Measurements from ENCODE around the gene RNF133.
"Not testable (repeated sequence)": the region's sequence is repeated elsewhere in the genome, so short reads cannot be mapped to it uniquely, and the experiment has no call there.

The RNF133 gene

DNA sequence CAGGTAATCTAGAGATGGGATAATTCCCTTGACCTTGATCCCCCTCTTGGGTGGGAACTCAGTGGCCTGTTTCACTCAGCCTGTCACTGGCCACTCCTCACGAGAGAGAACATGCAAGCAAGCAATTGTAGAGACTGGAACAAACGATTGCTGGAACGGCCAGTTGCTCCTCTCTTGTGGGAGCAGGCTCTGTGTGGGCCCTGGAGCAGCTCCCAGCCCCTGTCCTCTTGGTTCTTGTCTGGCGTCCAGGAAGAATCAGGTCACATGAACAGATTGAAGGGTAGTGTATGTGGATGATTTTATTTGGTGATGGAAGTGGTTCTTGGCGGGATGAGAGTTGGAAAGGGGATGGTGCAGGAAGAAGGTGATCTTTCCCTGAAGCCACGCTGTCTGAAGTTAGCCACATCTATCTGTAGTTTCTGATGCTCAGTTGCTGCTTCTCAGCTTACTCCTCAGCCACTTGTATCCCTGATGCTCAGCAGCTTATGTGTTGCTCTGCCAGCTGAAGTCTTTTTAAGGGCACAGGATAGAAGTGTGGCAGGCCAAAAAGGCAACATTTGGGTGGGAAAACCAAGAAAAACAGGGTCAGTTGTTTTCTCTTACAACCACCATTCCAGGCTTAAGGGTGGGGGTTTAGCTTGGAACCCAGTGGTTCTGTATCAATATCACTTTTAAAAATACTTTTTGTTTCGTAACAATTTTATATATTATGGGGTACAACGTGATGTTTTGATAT, 15.9 kb downstream of the RNF133 start:
- TF ChIP-seq, protein P1, sequence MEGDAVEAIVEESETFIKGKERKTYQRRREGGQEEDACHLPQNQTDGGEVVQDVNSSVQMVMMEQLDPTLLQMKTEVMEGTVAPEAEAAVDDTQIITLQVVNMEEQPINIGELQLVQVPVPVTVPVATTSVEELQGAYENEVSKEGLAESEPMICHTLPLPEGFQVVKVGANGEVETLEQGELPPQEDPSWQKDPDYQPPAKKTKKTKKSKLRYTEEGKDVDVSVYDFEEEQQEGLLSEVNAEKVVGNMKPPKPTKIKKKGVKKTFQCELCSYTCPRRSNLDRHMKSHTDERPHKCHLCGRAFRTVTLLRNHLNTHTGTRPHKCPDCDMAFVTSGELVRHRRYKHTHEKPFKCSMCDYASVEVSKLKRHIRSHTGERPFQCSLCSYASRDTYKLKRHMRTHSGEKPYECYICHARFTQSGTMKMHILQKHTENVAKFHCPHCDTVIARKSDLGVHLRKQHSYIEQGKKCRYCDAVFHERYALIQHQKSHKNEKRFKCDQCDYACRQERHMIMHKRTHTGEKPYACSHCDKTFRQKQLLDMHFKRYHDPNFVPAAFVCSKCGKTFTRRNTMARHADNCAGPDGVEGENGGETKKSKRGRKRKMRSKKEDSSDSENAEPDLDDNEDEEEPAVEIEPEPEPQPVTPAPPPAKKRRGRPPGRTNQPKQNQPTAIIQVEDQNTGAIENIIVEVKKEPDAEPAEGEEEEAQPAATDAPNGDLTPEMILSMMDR (IDR thresholded peaks at IDR 0.05; ENCODE audit: insufficient read depth, low read depth, low read length, missing control alignments): no peak
- H3K4me3 ChIP-seq (ENCODE audit: low read depth, low read length): no peak overlapping the region

DNA sequence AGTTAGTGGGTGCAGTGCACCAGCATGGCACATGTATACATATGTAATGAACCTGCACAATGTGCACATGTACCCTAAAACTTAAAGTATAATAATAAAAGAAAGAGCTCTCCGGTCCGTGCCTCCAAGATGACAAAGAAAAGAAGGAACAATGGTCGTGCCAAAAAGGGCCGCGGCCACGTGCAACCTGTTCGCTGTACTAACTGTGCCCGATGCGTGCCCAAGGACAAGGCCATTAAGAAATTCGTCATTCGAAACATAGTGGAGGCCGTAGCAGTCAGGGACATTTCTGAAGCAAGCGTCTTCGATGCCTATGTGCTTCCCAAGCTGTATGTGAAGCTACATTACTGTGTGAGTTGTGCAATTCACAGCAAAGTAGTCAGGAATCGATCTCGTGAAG, 17.7 kb downstream of the RNF133 start:
- H3K4me3 ChIP-seq (ENCODE audit: low read depth, low read length); DNase-seq (ENCODE audit: low read depth): not testable (repeated sequence)

More for the DNA sequence above, 15.9 kb downstream of the RNF133 start:
- DNase-seq (ENCODE audit: low read depth): no peak

DNA sequence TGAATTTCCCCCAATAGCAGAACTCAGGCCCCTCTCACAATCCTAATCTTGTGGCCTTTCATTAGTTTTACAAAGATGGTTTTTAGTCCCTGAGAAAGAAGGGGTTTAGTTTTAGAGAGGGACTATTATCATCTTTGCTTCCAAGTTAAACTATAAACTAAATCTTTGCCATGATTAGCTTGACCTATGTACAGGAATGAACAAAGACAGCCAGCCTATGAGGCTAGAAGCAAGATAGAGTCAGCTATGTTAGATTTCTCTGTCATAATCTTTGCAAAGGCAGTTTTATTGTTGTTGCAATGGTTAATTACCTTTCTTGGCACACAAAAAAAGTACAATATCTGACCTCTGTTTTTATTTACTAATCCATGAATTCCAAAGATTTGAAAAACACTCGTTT, 19.1 kb downstream of the RNF133 start:
- H3K4me3 ChIP-seq (ENCODE audit: low read depth, low read length): no peak overlapping the region
- no peak for DNase-seq (ENCODE audit: low read depth)
- TF ChIP-seq, protein P1 (IDR thresholded peaks at IDR 0.05; ENCODE audit: insufficient read depth, low read depth, low read length, missing control alignments): no peak

DNA sequence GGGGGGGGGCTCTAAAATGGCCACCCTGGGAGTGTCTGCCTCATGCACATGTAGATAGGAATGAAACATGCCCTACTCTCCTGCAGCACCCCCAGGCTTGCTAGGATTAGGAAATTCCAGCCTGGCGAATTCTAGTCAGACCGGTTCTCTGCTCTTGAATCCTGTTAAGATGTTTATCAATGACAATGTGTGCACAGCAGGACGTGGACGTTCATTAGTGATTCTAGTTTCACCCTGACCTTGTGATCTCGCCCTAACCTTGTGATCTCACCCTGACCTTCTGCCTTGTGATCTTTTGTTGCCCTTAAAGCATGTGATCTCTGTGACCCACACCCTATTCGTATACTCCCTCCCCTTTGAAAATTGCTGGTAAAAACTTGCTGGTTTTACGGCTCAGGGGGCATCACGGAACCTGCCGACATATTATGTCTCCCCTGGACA, 19.6 kb downstream of the RNF133 start:
- DNase-seq (ENCODE audit: low read depth); H3K4me3 ChIP-seq (ENCODE audit: low read depth, low read length): not testable (repeated sequence)

DNA sequence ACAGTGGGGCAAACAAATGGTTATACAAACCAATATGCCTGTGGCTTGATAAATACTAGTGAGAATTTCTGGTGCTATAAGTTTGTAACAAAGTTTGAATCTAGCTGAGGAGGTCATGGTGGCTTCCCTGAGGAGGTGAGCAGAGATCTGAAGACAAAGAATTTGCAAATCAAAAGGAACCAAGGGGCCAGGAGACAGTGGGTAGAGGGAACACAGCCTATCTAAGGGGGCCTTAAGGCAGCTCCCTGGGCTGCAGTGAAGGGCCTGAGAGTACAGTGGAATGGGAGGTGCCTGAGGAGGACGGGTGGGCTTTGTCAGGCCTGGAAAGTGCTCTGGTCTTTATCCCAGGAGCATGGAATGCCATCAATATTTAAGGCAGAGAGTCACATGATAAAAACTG, 21.8 kb downstream of the RNF133 start:
- no peak overlapping the region for H3K4me3 ChIP-seq (ENCODE audit: low read depth, low read length)
- no peak for DNase-seq (ENCODE audit: low read depth)
- TF ChIP-seq, protein P1 (IDR thresholded peaks at IDR 0.05; ENCODE audit: insufficient read depth, low read depth, low read length, missing control alignments): no peak

DNA sequence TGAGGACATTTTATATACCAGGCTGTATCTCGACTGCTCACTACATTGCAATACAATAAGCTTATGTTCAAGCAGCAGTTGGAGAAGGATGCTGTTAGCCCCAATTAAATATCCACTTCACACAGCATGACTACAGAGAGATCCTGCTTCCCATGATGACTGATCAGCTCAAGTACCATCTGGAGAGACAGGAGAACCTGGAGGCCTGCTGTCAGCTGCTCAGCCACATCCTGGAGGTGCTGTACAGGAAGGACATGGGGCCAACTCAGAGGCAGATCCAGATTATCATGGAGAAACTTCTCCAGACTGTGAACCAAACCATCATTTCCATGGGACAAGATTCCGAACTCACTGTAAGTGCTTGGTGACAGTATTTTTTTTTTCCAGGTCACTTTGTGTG, 22.5 kb downstream of the RNF133 start:
- no peak for DNase-seq (ENCODE audit: low read depth)
- H3K4me3 ChIP-seq (ENCODE audit: low read depth, low read length): no peak overlapping the region
- TF ChIP-seq, protein P1 (IDR thresholded peaks at IDR 0.05; ENCODE audit: insufficient read depth, low read depth, low read length, missing control alignments): no peak

DNA sequence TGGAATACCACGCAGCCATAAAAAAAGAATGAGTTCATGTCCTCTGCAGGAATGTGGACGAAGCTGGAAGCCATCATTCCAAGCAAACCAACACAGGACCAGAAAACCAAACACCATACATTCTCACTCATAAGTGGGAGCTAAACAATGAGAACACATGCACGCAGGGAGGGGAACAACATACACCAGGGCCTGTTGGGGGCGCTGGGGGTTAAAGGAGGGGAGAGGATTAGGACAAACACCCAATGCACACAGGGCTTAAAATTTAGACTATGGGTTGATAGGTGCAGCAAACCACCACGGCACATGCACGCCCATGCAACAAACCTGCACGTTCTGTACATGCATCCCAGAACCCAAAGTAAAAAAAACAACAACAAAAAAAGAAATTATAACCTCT, 23.3 kb downstream of the RNF133 start:
- TF ChIP-seq, protein P1 (IDR thresholded peaks at IDR 0.05; ENCODE audit: insufficient read depth, low read depth, low read length, missing control alignments): no peak
- no peak for DNase-seq (ENCODE audit: low read depth)
- H3K4me3 ChIP-seq (ENCODE audit: low read depth, low read length): no peak overlapping the region

DNA sequence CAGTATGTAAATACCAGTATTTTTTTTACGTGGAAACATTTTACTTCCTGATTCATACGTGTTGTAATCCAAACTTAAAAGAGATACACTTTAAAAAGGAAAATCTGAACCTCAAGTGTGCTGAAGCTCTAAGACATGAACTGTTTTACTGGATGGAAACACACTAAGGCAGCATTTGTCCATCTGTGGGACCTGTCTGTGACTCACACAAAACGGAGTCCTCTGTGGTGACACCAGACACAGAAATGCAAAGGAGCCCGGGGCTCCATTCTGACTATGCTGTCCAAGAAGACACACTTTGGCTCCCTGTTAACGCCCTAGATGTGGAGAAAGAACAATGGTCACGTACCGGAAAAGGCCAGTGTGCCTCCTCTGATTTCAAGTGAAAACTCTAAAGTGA, 23.9 kb downstream of the RNF133 start:
- TF ChIP-seq, protein P1 (IDR thresholded peaks at IDR 0.05; ENCODE audit: insufficient read depth, low read depth, low read length, missing control alignments): no peak
- no peak overlapping the region for H3K4me3 ChIP-seq (ENCODE audit: low read depth, low read length)
- DNase-seq (ENCODE audit: low read depth): no peak

All from GM12865 (cell line).